Peyer's patch (tissue), 4 donors: ENCODE data around the gene PRPS2.

Source experiments
- POLR2A ChIP-seq, 2 donors: fragments of 450-650 bp; IDR thresholded peaks; one replicate each; pipeline ENCODE4 v1.5.1; 2017; ENCODE audit warnings: antibody characterized with exemption in 2 of 2, mild to moderate bottlenecking in 2 of 2, moderate library complexity in 2 of 2
- TF ChIP-seq, protein P1 (sequence below), 6 experiments: fragments of 450-650 bp in 4 of 6; fragments of 200-600 bp in 2 of 6; sonication (generic) in 1 of 6; IDR thresholded peaks; one replicate each; pipeline ENCODE4 v1.5.1; 2017 to 2019; ENCODE audit warnings: antibody characterized with exemption in 6 of 6, mild to moderate bottlenecking in 3 of 6, moderate library complexity in 1 of 6

DNA sequence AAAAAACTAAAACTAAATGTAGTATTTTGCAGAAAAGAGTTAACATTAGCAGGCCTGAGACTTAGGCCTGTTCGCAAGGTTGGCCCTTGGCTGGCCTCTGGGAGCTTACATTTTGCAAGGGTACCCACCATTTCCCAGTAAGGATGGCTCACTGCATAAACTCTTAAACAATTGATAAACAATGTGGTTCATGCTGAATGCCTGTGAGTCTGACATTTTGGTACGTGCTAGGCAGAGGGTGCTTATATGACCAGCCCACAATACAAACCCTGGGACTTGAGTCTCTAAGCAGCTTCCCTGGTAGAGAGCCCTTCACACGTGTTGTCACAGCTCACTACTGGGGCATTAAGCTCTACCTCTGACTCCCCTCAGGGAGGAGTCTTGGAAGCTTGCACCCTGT is 7.4 kb downstream of the PRPS2 start:
- TF ChIP-seq, protein P1, sequence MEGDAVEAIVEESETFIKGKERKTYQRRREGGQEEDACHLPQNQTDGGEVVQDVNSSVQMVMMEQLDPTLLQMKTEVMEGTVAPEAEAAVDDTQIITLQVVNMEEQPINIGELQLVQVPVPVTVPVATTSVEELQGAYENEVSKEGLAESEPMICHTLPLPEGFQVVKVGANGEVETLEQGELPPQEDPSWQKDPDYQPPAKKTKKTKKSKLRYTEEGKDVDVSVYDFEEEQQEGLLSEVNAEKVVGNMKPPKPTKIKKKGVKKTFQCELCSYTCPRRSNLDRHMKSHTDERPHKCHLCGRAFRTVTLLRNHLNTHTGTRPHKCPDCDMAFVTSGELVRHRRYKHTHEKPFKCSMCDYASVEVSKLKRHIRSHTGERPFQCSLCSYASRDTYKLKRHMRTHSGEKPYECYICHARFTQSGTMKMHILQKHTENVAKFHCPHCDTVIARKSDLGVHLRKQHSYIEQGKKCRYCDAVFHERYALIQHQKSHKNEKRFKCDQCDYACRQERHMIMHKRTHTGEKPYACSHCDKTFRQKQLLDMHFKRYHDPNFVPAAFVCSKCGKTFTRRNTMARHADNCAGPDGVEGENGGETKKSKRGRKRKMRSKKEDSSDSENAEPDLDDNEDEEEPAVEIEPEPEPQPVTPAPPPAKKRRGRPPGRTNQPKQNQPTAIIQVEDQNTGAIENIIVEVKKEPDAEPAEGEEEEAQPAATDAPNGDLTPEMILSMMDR (IDR thresholded peaks at IDR 0.05) = no peak
- TF ChIP-seq POLR2A (IDR thresholded peaks at IDR 0.05) = no peak
